GM23338 (cell line): ENCODE results near the gene ZMYND11. TPM values are rescaled to one million over a fixed set of nuclear protein-coding genes. Genes with fewer than 3 reads are reported as not detected.
"Not testable (repeated sequence)": the region's sequence is repeated elsewhere in the genome, so short reads cannot be mapped to it uniquely, and the experiment has no call there.

Experiments
- ATAC-seq: fragments of 200-7000 bp; cut with Tn5 transposase; 3 replicates; pipeline ENCODE4 v1.9.1; 2020
- DNase-seq: peaks from one replicate; pipeline ENCODE4 v3.0.0-alpha.2; 2015; ENCODE audit warnings: low spot score
- H2AFZ ChIP-seq: fragments of 200-600 bp; sonication (generic); 2 replicates; pipeline ENCODE4 v1.8.0; 2016; ENCODE audit warnings: antibody characterized with exemption, mild to moderate bottlenecking, moderate library complexity
- H3F3A ChIP-seq: fragments of 200-600 bp; sonication (generic); replicated peaks from 2 replicates; pipeline ENCODE4 v1.8.0; 2017; ENCODE audit warnings: antibody characterized with exemption, mixed run types, low read depth
- H3K27ac ChIP-seq: fragments of 200-600 bp; sonication (generic); 2 replicates; pipeline ENCODE4 v1.6.1; 2016; ENCODE audit warnings: low read depth
- H3K27me3 ChIP-seq: fragments of 200-600 bp; sonication (generic); 2 replicates; pipeline ENCODE4 v1.8.0; 2016; ENCODE audit warnings: mild to moderate bottlenecking, mixed run types, moderate library complexity; ENCODE audit not compliant: insufficient read depth
- H3K36me3 ChIP-seq: fragments of 200-600 bp; sonication (generic); 2 replicates; pipeline ENCODE4 v1.8.0; 2016; ENCODE audit warnings: mild to moderate bottlenecking; ENCODE audit not compliant: insufficient read depth
- H3K4me1 ChIP-seq: fragments of 200-600 bp; sonication (generic); 2 replicates; pipeline ENCODE4 v1.8.0; 2016; ENCODE audit warnings: mild to moderate bottlenecking, moderate library complexity; ENCODE audit not compliant: insufficient read depth
- H3K4me2 ChIP-seq: fragments of 200-600 bp; sonication (generic); 2 replicates; pipeline ENCODE4 v1.7.1; 2017; ENCODE audit warnings: mixed run types
- H3K4me3 ChIP-seq: fragments of 200-600 bp; sonication (generic); 2 replicates; pipeline ENCODE4 v1.6.1; 2016; ENCODE audit warnings: mixed run types
- H3K79me2 ChIP-seq: fragments of 200-600 bp; sonication (generic); replicated peaks from 2 replicates; pipeline ENCODE4 v1.8.0; 2017; ENCODE audit warnings: mild to moderate bottlenecking; ENCODE audit not compliant: insufficient read depth
- H3K9me2 ChIP-seq: fragments of 200-600 bp; sonication (generic); 2 replicates; pipeline ENCODE4 v1.8.0; 2017; ENCODE audit not compliant: insufficient read depth
- H4K20me1 ChIP-seq: fragments of 200-600 bp; sonication (generic); replicated peaks from 2 replicates; pipeline ENCODE4 v1.8.0; 2017; ENCODE audit warnings: mild to moderate bottlenecking; ENCODE audit not compliant: insufficient read depth
- H3K27ac Mint-ChIP-seq: 2 replicates; pipeline ENCODE4 v1.8.0; 2020; ENCODE audit warnings: inconsistent platforms, mild to moderate bottlenecking, moderate library complexity, mixed read lengths
- H3K27me3 Mint-ChIP-seq: 3 replicates; pipeline ENCODE4 v1.8.0; 2022; ENCODE audit warnings: low read depth, mild to moderate bottlenecking, moderate library complexity, mixed read lengths, inconsistent platforms; ENCODE audit not compliant: insufficient read depth, poor library complexity
- H3K36me3 Mint-ChIP-seq: 3 replicates; pipeline ENCODE4 v1.8.0; 2021; ENCODE audit warnings: low read depth, mild to moderate bottlenecking, inconsistent platforms, moderate library complexity, mixed read lengths
- H3K4me1 Mint-ChIP-seq: 3 replicates; pipeline ENCODE4 v1.8.0; 2020; ENCODE audit warnings: mild to moderate bottlenecking, inconsistent platforms, mixed read lengths
- H3K4me3 Mint-ChIP-seq: 3 replicates; pipeline ENCODE4 v1.8.0; 2021; ENCODE audit warnings: moderate library complexity, mild to moderate bottlenecking, inconsistent platforms, mixed read lengths
- H3K9me3 Mint-ChIP-seq: 3 replicates; pipeline ENCODE4 v1.8.0; 2020; ENCODE audit warnings: moderate library complexity, mild to moderate bottlenecking, inconsistent platforms, mixed read lengths
- CREB1 ChIP-seq: fragments of 250-450 bp; sonication (Bioruptor Pico); IDR thresholded peaks from 2 replicates; pipeline ENCODE4 v1.5.0; 2020; ENCODE audit warnings: low read depth, mild to moderate bottlenecking, moderate library complexity
- ETS1 ChIP-seq: IDR thresholded peaks from 2 replicates; pipeline ENCODE4 v1.6.1; 2016; ENCODE audit warnings: antibody characterized with exemption
- EZH2phosphoT487 ChIP-seq: fragments of 200-600 bp; sonication (generic); IDR thresholded peaks from one replicate; pipeline ENCODE4 v1.8.1; 2018; ENCODE audit warnings: antibody characterized with exemption; ENCODE audit not compliant: unreplicated experiment
- NANOG ChIP-seq: IDR thresholded peaks from 2 replicates; pipeline ENCODE4 v1.6.1; 2016; ENCODE audit warnings: antibody characterized with exemption, borderline replicate concordance
- STAT1 ChIP-seq: IDR thresholded peaks from one replicate; pipeline ENCODE4 v1.6.1; 2016; ENCODE audit warnings: antibody characterized with exemption; ENCODE audit not compliant: unreplicated experiment
- ZNF462 ChIP-seq: fragments of 250-450 bp; sonication (Bioruptor Pico); IDR thresholded peaks from 2 replicates; pipeline ENCODE4 v1.5.0; 2020; ENCODE audit warnings: mild to moderate bottlenecking, moderate library complexity
- polyA plus RNA-seq: library from polyadenylated mRNA; unstranded; fragments of >200 nt; fragmentation: Nextera tagmentation; extraction: Ambion mirVana; gene quantifications from 2 replicates; pipeline ENCODE4 v1.2.1, GENCODE V29; 2016
- total RNA-seq: library from RNA; depleted of rRNA; stranded (reverse); fragments of >200 nt; shearing (Covaris generic); gene quantifications from 2 replicates; pipeline ENCODE4 v1.2.3, GENCODE V29; 2014

The ZMYND11 gene
- total and polyA plus RNA-seq, 2 experiments from 2014 or later = 8.9 to 16.9 TPM

- TF ChIP-seq ZNF462 (CRISPR knock-in tag) (no peak), NANOG (no peak), STAT1 (no peak)
Measured at GRCh38 chr10:184174-184573, 48.9 kb downstream of the ZMYND11 start (continued).

DNA sequence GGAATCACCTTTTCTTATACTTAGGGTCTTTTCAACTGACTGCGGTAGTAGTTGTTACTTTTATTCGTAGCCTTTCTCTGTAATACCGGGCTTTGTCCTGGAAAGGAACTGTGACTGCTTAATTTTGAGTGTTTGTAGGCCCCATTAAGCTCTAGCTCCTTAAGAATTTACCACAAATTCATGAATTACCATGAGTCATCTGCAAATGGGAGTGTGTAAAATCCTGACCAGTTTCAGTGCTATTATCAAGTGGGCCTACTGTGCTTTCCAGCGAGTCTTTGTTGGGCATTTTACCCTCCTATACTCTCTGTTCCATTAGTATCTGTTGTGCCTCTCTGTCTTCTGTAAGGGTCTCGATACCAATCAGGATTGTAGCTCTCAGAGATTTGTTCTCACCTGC lies 49.7 kb downstream of the ZMYND11 start:
- Mint-ChIP-seq H3K9me3 (peaks cover 7% of the 10 kb centered on the region), H3K27ac (0 out of 2 replicates have a peak overlapping the region, but pooled peaks have one; percentile 14), H3K36me3 (peaks cover 33% of the 10 kb centered on the region), H3K4me3 (no peak overlapping the region), H3K4me1 (no peaks in the 10 kb centered on the region), H3K27me3 (no peaks in the 10 kb centered on the region)
- ATAC-seq (no peak), DNase-seq (no peak)
- TF ChIP-seq ETS1 (no peak), CREB1 (CRISPR knock-in tag) (no peak), NANOG (no peak), EZH2phosphoT487 (no peak)
- Histone ChIP-seq H3K27ac (no peak overlapping the region), H3K4me2 (no peak overlapping the region), H3K36me3 (no peaks in the 10 kb centered on the region), H4K20me1 (peaks cover 7% of the 10 kb centered on the region; the same call in 1 of the 2 replicates), H3K4me1 (no peaks in the 10 kb centered on the region), H3F3A (no peaks in the 10 kb centered on the region), H3K4me3 (no peak overlapping the region), H3K27me3 (no peaks in the 10 kb centered on the region), H3K9me2 (no peaks in the 10 kb centered on the region), H2AFZ (no peak overlapping the region), H3K79me2 (no peaks in the 10 kb centered on the region)

GRCh38 chr10:185571-185970 lies 50.3 kb downstream of the ZMYND11 start:
- not testable (repeated sequence) for H3K36me3 ChIP-seq, H4K20me1 ChIP-seq, H3K27ac Mint-ChIP-seq, H3K4me3 Mint-ChIP-seq, H2AFZ ChIP-seq, H3K79me2 ChIP-seq, H3K4me1 Mint-ChIP-seq, H3K27me3 ChIP-seq, H3K27me3 Mint-ChIP-seq, H3F3A ChIP-seq, H3K27ac ChIP-seq, H3K4me3 ChIP-seq, H3K4me2 ChIP-seq, H3K9me2 ChIP-seq, H3K4me1 ChIP-seq, DNase-seq, H3K9me3 Mint-ChIP-seq, ATAC-seq
- H3K36me3 Mint-ChIP-seq = peaks cover 32% of the 10 kb centered on the region
